Liver (tissue), 9 donors: ENCODE data around the gene ZNF154. TPM values are rescaled to one million over a fixed set of nuclear protein-coding genes. Genes with fewer than 3 reads are reported as not detected.

ENCODE experiments used
- DNase-seq: peaks from one replicate; pipeline ENCODE4 v3.0.0-alpha.2; 2017; ENCODE audit warnings: low spot score
- H3K27ac ChIP-seq, 2 donors: one replicate each; pipeline ENCODE4 v1.7.0; 2013; ENCODE audit warnings: inconsistent platforms in 2 of 2, low read length in 2 of 2, control low read depth in 1 of 2, low read depth in 1 of 2, mild to moderate bottlenecking in 1 of 2
- H3K27me3 ChIP-seq, 4 donors: one replicate each; pipeline versions ENCODE4 v1.6.1 to v1.7.0; 2013; ENCODE audit warnings: low read length in 3 of 4, inconsistent platforms in 1 of 4, mild to moderate bottlenecking in 1 of 4, moderate library complexity in 1 of 4; ENCODE audit not compliant: control insufficient read depth in 4 of 4, insufficient read depth in 4 of 4
- H3K36me3 ChIP-seq, 4 donors: one replicate each; pipeline versions ENCODE4 v1.6.1 to v1.7.0; 2013; ENCODE audit warnings: low read length in 3 of 4, mild to moderate bottlenecking in 3 of 4, low read depth in 1 of 4, moderate library complexity in 1 of 4; ENCODE audit not compliant: control insufficient read depth in 4 of 4, insufficient read depth in 3 of 4
- H3K4me1 ChIP-seq, 4 donors: one replicate each; pipeline versions ENCODE4 v1.6.1 to v1.7.0; 2013; ENCODE audit warnings: low read length in 3 of 4, mild to moderate bottlenecking in 3 of 4, moderate library complexity in 1 of 4; ENCODE audit not compliant: control insufficient read depth in 4 of 4, insufficient read depth in 4 of 4
- H3K4me3 ChIP-seq, 3 donors: one replicate each; pipeline versions ENCODE4 v1.6.1 to v1.7.0; 2013; ENCODE audit warnings: low read length in 3 of 3, control low read depth in 1 of 3, low read depth in 1 of 3, mild to moderate bottlenecking in 1 of 3
- H3K9ac ChIP-seq, 2 donors: one replicate each; pipeline ENCODE4 v1.7.0; 2013; ENCODE audit warnings: low read length in 2 of 2, mild to moderate bottlenecking in 2 of 2, moderate library complexity in 2 of 2, control low read depth in 1 of 2, low read depth in 1 of 2
- H3K9me3 ChIP-seq, 4 donors: one replicate each; pipeline versions ENCODE4 v1.6.1 to v1.7.0; 2013; ENCODE audit warnings: low read length in 3 of 4; ENCODE audit not compliant: control insufficient read depth in 4 of 4
- FOXA1 ChIP-seq: IDR thresholded peaks from 2 replicates; pipeline ENCODE4 v1.6.1; 2016; ENCODE audit warnings: antibody characterized with exemption
- JUND ChIP-seq, 2 donors: IDR thresholded peaks; 2 replicates each; pipeline ENCODE4 v1.6.1; 2016; ENCODE audit warnings: antibody characterized with exemption in 2 of 2
- NR2F2 ChIP-seq: IDR thresholded peaks from 2 replicates; pipeline ENCODE4 v1.6.1; 2016; ENCODE audit warnings: antibody characterized with exemption
- SP1 ChIP-seq: IDR thresholded peaks from 2 replicates; pipeline ENCODE4 v1.6.1; 2018; ENCODE audit warnings: antibody characterized with exemption, mild to moderate bottlenecking
- YY1 ChIP-seq: IDR thresholded peaks from 2 replicates; pipeline ENCODE4 v1.6.1; 2016; ENCODE audit warnings: antibody characterized with exemption, mild to moderate bottlenecking
- WGBS: extraction: QIAGEN DNeasy Blood & Tissue Kit; methylation state at CpG from one replicate; pipeline ENCODE4 v1.1.7; 2013; 5-methylcytosine and 5-hydroxymethylcytosine counted together
- polyA plus RNA-seq, 2 donors: library from polyadenylated mRNA; stranded (reverse) in 1 of 2; unstranded in 1 of 2; fragments of 200-250 nt in 1 of 2; fragments of >200 nt in 1 of 2; fragmentation: Nextera tagmentation in 1 of 2; extraction: Ambion mirVana in 1 of 2; gene quantifications; one replicate each; pipeline versions ENCODE4 v1.2.1 to v1.2.3, GENCODE V29; 2013 to 2015
- total RNA-seq, 2 donors: library from RNA; depleted of rRNA; stranded (reverse); fragments of >200 nt; gene quantifications; one replicate each; pipeline ENCODE4 v1.2.3, GENCODE V29; 2014
- TF ChIP-seq, protein P1 (sequence below): IDR thresholded peaks from 2 replicates; pipeline ENCODE4 v1.6.1; 2016; ENCODE audit warnings: antibody characterized with exemption
- TF ChIP-seq, protein P2 (sequence below): IDR thresholded peaks from 2 replicates; pipeline ENCODE4 v1.6.1; 2016; ENCODE audit warnings: antibody characterized with exemption, mild to moderate bottlenecking
- TF ChIP-seq, protein P3 (sequence below): IDR thresholded peaks from 2 replicates; pipeline ENCODE4 v1.6.1; 2016; ENCODE audit warnings: antibody characterized with exemption
- TF ChIP-seq, protein P4 (sequence below): fragments of 150-350 bp; IDR thresholded peaks from 2 replicates; pipeline ENCODE4 v1.5.1; 2017; ENCODE audit warnings: improper control_type of control experiment, low read depth, low read length; ENCODE audit not compliant: missing input control
- donor health status: healthy.
- donor health status: healthy.
- donor health status: healthy.
- donor health status: healthy.
- donor health status: healthy.

Gene ZNF154
- total and polyA plus RNA-seq, 4 donors: 0.32 to 4.7 (median 1.3) TPM

DNA sequence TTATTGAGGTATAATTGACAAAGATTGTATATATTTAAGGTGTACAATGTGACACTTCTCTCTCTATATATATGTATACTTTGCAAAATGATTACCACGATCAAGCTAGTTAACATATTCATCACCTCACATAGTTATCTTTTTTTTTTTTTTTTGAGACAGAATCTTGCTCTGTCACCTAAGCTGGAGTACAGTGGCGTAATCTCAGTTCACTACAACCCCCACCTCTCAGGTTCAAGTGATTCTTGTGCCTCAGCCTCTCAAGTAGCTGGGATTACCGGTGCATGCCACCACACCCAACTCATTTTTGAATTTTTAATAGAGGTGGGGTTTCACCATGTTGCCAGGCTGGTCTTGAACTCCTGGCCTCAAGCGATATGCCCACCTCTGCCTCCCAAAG lies 36.5 kb downstream of the ZNF154 start:
- Histone ChIP-seq H3K27ac (no peak overlapping the region), H3K9ac (no peak overlapping the region), H3K36me3 (peaks cover 0 to 2% (median 0%) of the 10 kb centered on the region in 4 donors), H3K4me3 (no peak overlapping the region), H3K9me3 (peaks cover 5 to 24% (median 19%) of the 10 kb centered on the region in 4 donors), H3K4me1 (no peaks in the 10 kb centered on the region), H3K27me3 (peaks cover 0 to 3% (median 0%) of the 10 kb centered on the region in 4 donors)
- TF ChIP-seq YY1: no peak
- TF ChIP-seq FOXA1: no peak
- WGBS: 74% methylated on average over 4 of the region's 4 CpGs
- DNase-seq: no peak

DNA sequence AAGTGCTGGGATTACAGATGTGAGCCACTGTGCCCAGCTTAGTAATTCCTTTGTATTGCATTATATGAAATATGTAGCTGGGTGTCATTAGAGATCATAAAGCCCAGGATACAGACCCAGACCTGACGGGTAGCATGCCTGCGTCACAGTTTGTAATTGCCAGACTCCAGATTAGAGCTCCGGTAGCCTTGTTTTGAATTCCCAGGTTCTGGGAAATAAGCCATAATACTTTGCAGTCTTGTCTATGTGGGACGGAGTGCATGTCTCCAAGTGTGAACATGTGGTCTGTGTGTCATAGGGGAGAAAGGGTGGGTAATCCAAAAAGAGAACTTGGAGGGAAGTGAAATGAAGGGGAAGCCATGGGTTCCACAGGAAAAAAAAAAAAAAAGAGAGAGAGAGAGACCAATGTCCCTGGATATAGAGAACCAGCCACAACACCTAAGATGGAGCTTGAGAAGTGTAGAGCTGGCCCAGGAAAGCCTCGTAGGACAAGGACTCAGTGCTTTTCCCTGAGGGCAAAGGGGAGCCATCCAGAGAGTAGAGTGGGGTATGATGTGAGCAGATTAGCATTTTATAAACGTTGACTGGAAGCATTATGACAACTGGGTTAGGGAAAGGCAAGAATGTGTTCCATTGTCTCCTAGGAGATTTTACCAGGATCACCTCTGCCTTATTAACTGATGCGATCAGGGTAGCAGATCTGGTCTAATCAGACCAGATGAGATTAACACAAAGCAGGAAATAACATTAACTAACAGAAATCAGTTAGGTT lies 37.7 kb downstream of the ZNF154 start:
- H3K36me3 ChIP-seq: peaks cover 0 to 2% (median 0%) of the 10 kb centered on the region in 4 donors
- H3K9me3 ChIP-seq: peaks cover 6 to 30% (median 21%) of the 10 kb centered on the region in 4 donors
- H3K27ac ChIP-seq: no peak overlapping the region
- no peak overlapping the region for H3K4me3 ChIP-seq
- no peak overlapping the region for H3K9ac ChIP-seq
- no peak for DNase-seq
- H3K4me1 ChIP-seq: no peaks in the 10 kb centered on the region
- WGBS: 66% methylated on average over 7 of the region's 7 CpGs
- TF ChIP-seq, protein P1, sequence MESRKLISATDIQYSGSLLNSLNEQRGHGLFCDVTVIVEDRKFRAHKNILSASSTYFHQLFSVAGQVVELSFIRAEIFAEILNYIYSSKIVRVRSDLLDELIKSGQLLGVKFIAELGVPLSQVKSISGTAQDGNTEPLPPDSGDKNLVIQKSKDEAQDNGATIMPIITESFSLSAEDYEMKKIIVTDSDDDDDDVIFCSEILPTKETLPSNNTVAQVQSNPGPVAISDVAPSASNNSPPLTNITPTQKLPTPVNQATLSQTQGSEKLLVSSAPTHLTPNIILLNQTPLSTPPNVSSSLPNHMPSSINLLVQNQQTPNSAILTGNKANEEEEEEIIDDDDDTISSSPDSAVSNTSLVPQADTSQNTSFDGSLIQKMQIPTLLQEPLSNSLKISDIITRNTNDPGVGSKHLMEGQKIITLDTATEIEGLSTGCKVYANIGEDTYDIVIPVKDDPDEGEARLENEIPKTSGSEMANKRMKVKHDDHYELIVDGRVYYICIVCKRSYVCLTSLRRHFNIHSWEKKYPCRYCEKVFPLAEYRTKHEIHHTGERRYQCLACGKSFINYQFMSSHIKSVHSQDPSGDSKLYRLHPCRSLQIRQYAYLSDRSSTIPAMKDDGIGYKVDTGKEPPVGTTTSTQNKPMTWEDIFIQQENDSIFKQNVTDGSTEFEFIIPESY: no peak
- no peak for TF ChIP-seq YY1
- TF ChIP-seq SP1: no peak
- TF ChIP-seq, protein P2, sequence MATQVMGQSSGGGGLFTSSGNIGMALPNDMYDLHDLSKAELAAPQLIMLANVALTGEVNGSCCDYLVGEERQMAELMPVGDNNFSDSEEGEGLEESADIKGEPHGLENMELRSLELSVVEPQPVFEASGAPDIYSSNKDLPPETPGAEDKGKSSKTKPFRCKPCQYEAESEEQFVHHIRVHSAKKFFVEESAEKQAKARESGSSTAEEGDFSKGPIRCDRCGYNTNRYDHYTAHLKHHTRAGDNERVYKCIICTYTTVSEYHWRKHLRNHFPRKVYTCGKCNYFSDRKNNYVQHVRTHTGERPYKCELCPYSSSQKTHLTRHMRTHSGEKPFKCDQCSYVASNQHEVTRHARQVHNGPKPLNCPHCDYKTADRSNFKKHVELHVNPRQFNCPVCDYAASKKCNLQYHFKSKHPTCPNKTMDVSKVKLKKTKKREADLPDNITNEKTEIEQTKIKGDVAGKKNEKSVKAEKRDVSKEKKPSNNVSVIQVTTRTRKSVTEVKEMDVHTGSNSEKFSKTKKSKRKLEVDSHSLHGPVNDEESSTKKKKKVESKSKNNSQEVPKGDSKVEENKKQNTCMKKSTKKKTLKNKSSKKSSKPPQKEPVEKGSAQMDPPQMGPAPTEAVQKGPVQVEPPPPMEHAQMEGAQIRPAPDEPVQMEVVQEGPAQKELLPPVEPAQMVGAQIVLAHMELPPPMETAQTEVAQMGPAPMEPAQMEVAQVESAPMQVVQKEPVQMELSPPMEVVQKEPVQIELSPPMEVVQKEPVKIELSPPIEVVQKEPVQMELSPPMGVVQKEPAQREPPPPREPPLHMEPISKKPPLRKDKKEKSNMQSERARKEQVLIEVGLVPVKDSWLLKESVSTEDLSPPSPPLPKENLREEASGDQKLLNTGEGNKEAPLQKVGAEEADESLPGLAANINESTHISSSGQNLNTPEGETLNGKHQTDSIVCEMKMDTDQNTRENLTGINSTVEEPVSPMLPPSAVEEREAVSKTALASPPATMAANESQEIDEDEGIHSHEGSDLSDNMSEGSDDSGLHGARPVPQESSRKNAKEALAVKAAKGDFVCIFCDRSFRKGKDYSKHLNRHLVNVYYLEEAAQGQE: no peak
- TF ChIP-seq JUND (IDR thresholded peaks at IDR 0.05): no peak
- TF ChIP-seq, protein P3, sequence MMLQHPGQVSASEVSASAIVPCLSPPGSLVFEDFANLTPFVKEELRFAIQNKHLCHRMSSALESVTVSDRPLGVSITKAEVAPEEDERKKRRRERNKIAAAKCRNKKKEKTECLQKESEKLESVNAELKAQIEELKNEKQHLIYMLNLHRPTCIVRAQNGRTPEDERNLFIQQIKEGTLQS: no peak
- TF ChIP-seq, protein P4, sequence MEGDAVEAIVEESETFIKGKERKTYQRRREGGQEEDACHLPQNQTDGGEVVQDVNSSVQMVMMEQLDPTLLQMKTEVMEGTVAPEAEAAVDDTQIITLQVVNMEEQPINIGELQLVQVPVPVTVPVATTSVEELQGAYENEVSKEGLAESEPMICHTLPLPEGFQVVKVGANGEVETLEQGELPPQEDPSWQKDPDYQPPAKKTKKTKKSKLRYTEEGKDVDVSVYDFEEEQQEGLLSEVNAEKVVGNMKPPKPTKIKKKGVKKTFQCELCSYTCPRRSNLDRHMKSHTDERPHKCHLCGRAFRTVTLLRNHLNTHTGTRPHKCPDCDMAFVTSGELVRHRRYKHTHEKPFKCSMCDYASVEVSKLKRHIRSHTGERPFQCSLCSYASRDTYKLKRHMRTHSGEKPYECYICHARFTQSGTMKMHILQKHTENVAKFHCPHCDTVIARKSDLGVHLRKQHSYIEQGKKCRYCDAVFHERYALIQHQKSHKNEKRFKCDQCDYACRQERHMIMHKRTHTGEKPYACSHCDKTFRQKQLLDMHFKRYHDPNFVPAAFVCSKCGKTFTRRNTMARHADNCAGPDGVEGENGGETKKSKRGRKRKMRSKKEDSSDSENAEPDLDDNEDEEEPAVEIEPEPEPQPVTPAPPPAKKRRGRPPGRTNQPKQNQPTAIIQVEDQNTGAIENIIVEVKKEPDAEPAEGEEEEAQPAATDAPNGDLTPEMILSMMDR: no peak
- TF ChIP-seq NR2F2: no peak
- peaks cover 0 to 3% (median 1%) of the 10 kb centered on the region in 4 donors for H3K27me3 ChIP-seq
